GM20431 (cell line): ENCODE measurements around the gene COG5.

Experiments
- in situ Hi-C: fragments of 300-500 bp; cut with MseI, MboI; formaldehyde crosslinking; loops from one replicate; pipeline ENCODE4 v1.15.0; 2020; ENCODE audit warnings: low sequenced_read_pairs; ENCODE audit not compliant: unreplicated experiment

COG5 gene

GRCh38 chr7:107468824-107469223 is 94.9 kb downstream of the COG5 start:
- in situ Hi-C loops: loop anchor here (25.0 kb wide), 1 partner anchor 243 kb away; no protein-coding TSS in a partner anchor

DNA sequence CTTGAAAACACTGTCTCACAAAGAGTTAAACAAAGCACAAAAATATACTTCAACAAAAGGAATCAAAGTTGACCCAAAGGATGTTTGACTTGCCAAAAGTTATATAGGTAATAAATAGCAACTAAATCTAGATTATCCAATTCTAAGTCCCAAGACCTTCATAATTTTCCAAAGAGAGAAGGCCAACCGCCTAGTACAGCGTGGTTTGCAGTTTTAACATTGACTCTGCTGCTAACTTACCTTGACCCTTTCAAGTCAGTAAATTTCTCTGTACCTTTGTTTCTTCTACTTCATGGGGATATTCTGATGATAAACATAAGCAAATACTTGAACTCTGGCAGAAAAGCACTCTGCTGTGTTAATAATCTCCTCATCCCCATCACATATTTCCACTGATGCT is 95.7 kb downstream of the COG5 start:
- in situ Hi-C loops: loop anchor here (25.0 kb wide), 1 partner anchor 244 kb away; no protein-coding TSS in a partner anchor

GRCh38 chr7:107464666-107465226 is 99.0 kb downstream of the COG5 start:
- in situ Hi-C loops: loop anchor here (25.0 kb wide), 1 partner anchor 248 kb away; no protein-coding TSS in a partner anchor

DNA sequence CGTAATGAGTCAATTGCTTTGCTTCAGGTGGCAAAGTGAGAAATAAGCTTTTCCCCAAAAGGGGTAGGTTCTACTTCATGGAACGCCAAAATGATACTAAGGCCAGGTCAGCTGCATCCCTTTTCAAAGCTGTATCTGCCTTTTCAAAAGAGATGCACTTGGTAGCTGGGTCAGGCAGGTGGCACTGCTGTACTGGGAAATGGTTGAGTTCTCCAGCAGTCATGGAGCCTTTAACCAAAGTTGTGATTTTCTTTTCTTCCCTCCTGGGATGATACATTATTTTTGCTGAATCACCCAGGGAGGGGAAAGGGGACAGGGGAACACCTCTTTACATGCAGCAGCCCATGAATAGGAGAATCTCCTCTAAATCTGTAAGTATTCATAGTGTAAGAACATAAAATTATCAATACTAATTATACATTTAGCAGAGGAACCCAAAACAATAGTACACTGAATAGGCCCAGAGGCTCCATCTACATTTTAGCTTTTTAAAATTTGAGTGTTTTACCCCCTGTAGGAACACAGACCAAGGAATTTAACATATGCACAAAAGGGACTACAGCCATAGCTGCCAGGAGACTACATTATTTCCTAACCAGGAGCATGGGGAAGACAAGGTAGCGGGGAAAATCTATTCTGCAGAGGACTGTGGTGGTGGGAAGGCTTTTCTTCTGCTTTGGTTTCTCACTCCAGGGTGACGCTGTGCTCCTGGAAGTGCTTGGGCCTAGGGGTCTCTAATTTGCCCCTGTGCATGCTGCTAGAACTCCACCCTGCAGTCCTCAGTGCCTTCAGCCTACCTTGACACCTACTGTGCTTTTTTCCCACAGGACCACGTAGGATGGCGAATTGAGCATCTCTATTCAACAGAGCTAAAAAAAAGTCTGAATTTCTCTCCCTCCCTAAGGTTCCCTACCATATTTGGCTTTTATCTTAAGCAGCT is 100.3 kb downstream of the COG5 start:
- in situ Hi-C loops: loop anchor here (25.0 kb wide), 1 partner anchor 249 kb away; no protein-coding TSS in a partner anchor

GRCh38 chr7:107461938-107462533 is 101.7 kb downstream of the COG5 start:
- in situ Hi-C loops: loop anchor here (25.0 kb wide), 1 partner anchor 250 kb away; no protein-coding TSS in a partner anchor

GRCh38 chr7:107453388-107453787 is 110.3 kb downstream of the COG5 start:
- in situ Hi-C loops: loop anchor here (25.0 kb wide), 1 partner anchor 259 kb away; no protein-coding TSS in a partner anchor

GRCh38 chr7:107450970-107451369 is 112.8 kb downstream of the COG5 start:
- in situ Hi-C loops: loop anchor here (25.0 kb wide), 1 partner anchor 261 kb away; no protein-coding TSS in a partner anchor

DNA sequence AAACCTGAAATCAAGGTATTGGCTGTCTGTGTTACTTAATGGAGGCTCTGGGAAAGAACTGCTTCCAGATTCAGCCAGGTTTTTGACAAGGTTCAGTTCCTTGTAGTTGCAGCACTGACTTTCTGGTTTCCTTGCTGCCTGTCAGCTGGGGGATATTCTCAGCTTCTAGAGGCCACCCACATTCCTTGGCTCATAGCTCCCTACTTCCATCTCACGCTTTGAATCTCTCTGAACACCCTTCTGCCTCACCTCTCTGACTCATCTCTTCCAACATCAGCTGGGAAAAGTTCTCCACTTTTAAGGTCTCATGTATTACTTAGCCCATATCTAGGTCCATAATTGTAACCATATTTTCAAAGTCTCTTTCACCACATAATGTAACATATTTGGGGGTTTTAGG is 116.7 kb downstream of the COG5 start:
- in situ Hi-C loops: no loop called here

- in situ Hi-C loops: no loop called here
Observed at GRCh38 chr7:107446531-107446930, 117.2 kb downstream of the COG5 start.

DNA sequence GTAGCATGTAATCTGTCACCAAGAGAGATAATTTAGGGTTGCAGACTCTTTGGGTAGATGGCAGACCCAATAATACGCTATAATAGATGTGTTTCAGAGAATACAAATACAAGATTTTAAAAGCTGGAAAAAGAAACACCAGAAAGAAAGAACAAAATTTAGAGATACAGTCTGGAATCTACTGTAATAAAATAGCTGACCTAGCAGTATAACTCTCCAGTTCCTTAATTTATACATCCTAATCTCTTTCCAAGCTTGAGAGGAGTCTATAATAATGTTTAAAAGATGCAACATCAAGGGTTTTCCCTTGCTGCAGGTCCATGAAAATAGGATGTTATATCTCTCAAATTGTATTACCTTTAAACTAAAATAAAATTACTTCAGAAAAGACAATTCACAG is 121.0 kb downstream of the COG5 start:
- in situ Hi-C loops: no loop called here

DNA sequence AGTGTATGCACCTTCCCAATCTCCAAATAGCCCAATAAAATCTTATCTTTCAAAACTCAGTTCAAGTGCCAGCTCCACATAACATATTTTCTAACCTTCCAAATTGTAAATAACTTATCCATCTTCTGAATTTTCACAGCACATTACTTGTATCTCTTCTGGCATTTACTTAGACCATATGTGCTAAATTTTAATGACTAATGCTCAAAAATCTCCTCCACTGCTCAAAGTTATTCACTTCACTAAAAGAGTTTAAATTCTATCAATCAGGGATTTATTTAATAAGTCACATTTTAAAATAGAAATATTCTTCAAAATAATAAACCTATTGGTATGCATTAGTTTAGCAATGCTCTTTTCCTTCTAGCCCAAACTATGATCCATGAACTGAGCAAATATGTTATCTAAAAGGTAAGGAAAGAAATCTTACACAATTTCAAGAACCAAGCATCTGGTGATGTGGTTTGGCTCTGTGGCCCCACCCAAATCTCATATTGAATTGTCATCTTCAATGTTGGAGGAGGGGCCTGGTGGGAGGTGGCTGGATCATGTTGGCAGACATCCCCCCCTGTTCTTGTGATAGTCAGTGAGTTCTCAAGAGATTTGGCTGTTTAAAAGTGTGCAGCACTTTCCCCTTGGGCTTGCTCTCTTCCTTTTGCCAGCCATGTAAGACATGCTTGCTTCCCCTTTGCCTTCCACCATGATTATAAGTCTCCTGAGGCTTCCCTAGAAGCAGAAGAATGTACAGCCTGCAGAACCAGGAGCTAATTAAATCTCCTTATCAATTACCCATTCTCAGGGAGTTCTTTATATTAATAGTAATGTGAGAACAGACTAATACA is 121.9 kb downstream of the COG5 start:
- in situ Hi-C loops: no loop called here

DNA sequence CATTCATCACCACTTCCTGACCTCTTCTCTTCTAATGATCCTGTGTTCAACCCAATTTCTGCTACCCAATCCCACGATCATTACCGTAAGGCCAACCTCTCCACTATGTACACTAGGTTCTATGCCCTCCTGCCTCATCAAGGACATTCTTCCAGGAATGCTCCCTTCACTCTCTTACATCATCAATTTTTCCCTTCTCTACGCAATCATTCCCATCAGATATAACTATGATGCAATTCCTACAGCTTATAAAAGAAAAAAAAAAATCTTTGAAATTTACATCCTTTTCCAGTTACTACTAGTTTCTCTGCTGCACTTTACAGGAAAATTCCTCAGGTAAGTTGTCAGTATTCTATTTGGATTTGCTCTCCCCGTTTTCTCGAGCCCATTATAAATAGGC is 124.7 kb downstream of the COG5 start:
- in situ Hi-C loops: no loop called here

- in situ Hi-C loops: no loop called here
Observed at GRCh38 chr7:107435749-107436148, 128.0 kb downstream of the COG5 start.

DNA sequence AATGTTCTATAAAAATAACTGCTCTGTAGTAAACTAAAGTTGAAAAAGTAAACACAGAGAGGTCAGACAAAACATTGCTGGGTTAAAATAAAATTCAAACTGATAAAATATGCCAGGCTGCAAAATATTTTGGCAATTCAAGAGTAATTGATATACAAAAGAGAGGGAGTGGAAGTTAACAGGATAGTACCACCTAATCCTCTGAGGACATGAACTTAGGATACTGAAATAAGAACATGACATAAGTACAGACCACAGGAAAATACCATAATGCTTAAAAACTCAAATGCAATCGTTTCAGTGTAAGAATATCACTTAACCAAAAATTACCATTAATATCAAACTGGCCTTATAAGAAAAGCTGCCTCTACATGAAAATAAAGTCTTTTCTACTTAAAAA is 131.5 kb downstream of the COG5 start:
- in situ Hi-C loops: no loop called here

GRCh38 chr7:107430057-107430456 is 133.7 kb downstream of the COG5 start:
- in situ Hi-C loops: no loop called here

GRCh38 chr7:107428642-107429041 is 135.1 kb downstream of the COG5 start:
- in situ Hi-C loops: no loop called here

GRCh38 chr7:107427462-107427861 is 136.3 kb downstream of the COG5 start:
- in situ Hi-C loops: no loop called here

DNA sequence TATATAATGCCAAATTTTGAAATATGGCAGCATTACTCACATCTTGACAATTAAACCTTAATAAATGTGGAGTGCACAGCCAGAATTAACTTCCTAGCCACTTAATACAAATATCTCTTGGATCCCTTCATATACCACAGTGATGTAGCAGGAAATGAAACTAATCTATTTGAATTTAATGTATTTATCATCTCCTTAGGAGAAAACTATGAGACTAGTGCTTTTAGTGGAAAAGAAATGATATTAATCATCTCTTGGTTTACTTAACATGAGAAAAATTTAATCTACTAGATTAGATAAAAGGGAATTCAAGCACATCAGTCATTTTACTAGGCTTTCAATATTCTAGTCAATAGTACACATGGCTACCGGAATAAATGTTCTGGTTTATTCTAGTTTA is 149.5 kb downstream of the COG5 start:
- in situ Hi-C loops: no loop called here

DNA sequence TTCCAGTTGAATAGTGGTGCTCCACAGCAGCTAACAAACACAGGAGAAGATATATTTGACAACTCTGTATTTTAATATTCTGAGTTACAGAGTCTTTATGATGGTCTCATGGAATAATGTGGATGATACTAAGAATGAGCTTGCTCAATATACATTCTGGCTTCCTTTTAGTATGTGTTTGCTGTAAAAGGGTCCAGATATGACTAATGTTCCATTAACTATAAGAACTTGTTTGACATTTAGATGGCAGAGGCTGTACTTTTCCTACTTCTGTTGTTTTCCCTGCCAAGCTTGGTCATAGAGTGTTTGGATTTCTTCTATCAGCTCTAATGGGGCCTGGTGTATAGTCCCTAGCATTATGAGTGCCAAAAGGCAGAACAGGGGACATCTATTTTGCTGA is 155.4 kb downstream of the COG5 start:
- in situ Hi-C loops: no loop called here

GRCh38 chr7:107405559-107405958 is 158.2 kb downstream of the COG5 start:
- in situ Hi-C loops: no loop called here
